Cardiac fibroblast (primary cell): ENCODE data around the gene EFHC2.

ENCODE experiments used
- DNase-seq, 2 donors: peaks; one replicate each; pipeline versions ENCODE4 v3.0.0 to v3.0.0-alpha.2; 2010; ENCODE audit warnings: low read depth in 2 of 2
- H3K4me3 ChIP-seq, 2 donors: replicated peaks in 1 of 2; 1 replicate in 1 of 2; 2 replicates in 1 of 2; pipeline ENCODE4 v1.5.1; 2011; ENCODE audit warnings: low read depth in 2 of 2, low read length in 2 of 2, mild to moderate bottlenecking in 2 of 2, moderate library complexity in 1 of 2
- CTCF ChIP-seq: IDR thresholded peaks from one replicate; pipeline ENCODE4 v1.5.1; 2011; ENCODE audit warnings: low read depth, mild to moderate bottlenecking, low read length, inconsistent platforms

The EFHC2 gene

GRCh38 chrX:44227991-44228390, 115.5 kb downstream of the EFHC2 start:
- H3K4me3 ChIP-seq, result no peak overlapping the region
- no peak for TF ChIP-seq CTCF
- DNase-seq, result no peak

- no peak for DNase-seq
- no peak overlapping the region for H3K4me3 ChIP-seq
- no peak for TF ChIP-seq CTCF
Measured at GRCh38 chrX:44225667-44226066, 117.8 kb downstream of the EFHC2 start.

GRCh38 chrX:44224760-44225159, 118.7 kb downstream of the EFHC2 start:
- no peak overlapping the region for H3K4me3 ChIP-seq
- DNase-seq, result no peak
- no peak for TF ChIP-seq CTCF

- DNase-seq, result peak; percentile 25 to 34
- no peak for TF ChIP-seq CTCF
- no peak overlapping the region for H3K4me3 ChIP-seq
Measured at GRCh38 chrX:44223150-44223549, 120.3 kb downstream of the EFHC2 start.

GRCh38 chrX:44218465-44218864, 125.0 kb downstream of the EFHC2 start:
- no peak for TF ChIP-seq CTCF
- DNase-seq, result no peak
- H3K4me3 ChIP-seq, result no peak overlapping the region

GRCh38 chrX:44216171-44216570, 127.3 kb downstream of the EFHC2 start:
- H3K4me3 ChIP-seq, result no peak overlapping the region
- no peak for TF ChIP-seq CTCF
- DNase-seq, result no peak

GRCh38 chrX:44203791-44204190, 139.7 kb downstream of the EFHC2 start:
- H3K4me3 ChIP-seq, result no peak overlapping the region
- no peak for DNase-seq
- no peak for TF ChIP-seq CTCF
